Erythroblast (primary cell): ENCODE results near the gene ZFYVE21.

Experiments
- GATA1 ChIP-seq: IDR thresholded peaks from 2 replicates; pipeline ENCODE4 v1.6.1; 2011; ENCODE audit warnings: low read depth, mild to moderate bottlenecking, control low read depth, low read length, moderate library complexity
- POLR2A ChIP-seq: IDR thresholded peaks from 2 replicates; pipeline ENCODE4 v1.6.1; 2011; ENCODE audit warnings: mild to moderate bottlenecking, low read length

- no peak for TF ChIP-seq POLR2A
- TF ChIP-seq GATA1: no peak
Measured at GRCh38 chr14:103770902-103771301, 55.3 kb downstream of the ZFYVE21 start.
